Suprapubic skin (tissue), 3 donors: ENCODE measurements around the gene GPR137B.

Experiments used
- POLR2A ChIP-seq, 2 donors: fragments of 450-650 bp; IDR thresholded peaks; one replicate each; pipeline ENCODE4 v1.6.1; 2017; ENCODE audit warnings: antibody characterized with exemption in 2 of 2, mild to moderate bottlenecking in 2 of 2, moderate library complexity in 2 of 2
- TF ChIP-seq, protein P1 (sequence below), 2 donors: fragments of 200-600 bp in 1 of 2; fragments of 450-650 bp in 1 of 2; sonication (generic) in 1 of 2; IDR thresholded peaks; one replicate each; pipeline ENCODE4 v1.5.1; 2016 to 2019; ENCODE audit warnings: antibody characterized with exemption in 2 of 2, mild to moderate bottlenecking in 1 of 2, moderate library complexity in 1 of 2

DNA sequence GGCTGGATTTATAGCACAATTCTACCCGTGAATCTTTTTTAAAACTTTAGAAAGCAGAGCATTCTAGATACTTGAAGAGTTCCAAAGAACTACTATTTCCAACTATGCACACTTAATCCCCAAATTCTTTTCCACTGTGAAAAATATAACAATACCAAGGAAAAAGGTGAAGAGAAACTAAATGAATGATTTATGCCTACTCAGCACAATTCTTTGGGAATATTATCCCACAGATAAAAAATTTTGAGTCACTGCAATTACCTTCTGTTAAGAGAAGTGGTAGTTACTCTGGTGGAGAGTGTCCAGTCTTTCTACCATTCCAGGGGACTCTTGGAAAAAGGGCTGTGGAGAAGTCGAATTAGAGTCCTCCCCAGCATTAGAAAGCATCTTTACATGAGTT, 100.2 kb downstream of the GPR137B start:
- no peak for TF ChIP-seq POLR2A (IDR thresholded peaks at IDR 0.05)
- TF ChIP-seq, protein P1, sequence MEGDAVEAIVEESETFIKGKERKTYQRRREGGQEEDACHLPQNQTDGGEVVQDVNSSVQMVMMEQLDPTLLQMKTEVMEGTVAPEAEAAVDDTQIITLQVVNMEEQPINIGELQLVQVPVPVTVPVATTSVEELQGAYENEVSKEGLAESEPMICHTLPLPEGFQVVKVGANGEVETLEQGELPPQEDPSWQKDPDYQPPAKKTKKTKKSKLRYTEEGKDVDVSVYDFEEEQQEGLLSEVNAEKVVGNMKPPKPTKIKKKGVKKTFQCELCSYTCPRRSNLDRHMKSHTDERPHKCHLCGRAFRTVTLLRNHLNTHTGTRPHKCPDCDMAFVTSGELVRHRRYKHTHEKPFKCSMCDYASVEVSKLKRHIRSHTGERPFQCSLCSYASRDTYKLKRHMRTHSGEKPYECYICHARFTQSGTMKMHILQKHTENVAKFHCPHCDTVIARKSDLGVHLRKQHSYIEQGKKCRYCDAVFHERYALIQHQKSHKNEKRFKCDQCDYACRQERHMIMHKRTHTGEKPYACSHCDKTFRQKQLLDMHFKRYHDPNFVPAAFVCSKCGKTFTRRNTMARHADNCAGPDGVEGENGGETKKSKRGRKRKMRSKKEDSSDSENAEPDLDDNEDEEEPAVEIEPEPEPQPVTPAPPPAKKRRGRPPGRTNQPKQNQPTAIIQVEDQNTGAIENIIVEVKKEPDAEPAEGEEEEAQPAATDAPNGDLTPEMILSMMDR (IDR thresholded peaks at IDR 0.05), result no peak
